ENCODE data around the gene MAML2.

MAML2 gene

DNA sequence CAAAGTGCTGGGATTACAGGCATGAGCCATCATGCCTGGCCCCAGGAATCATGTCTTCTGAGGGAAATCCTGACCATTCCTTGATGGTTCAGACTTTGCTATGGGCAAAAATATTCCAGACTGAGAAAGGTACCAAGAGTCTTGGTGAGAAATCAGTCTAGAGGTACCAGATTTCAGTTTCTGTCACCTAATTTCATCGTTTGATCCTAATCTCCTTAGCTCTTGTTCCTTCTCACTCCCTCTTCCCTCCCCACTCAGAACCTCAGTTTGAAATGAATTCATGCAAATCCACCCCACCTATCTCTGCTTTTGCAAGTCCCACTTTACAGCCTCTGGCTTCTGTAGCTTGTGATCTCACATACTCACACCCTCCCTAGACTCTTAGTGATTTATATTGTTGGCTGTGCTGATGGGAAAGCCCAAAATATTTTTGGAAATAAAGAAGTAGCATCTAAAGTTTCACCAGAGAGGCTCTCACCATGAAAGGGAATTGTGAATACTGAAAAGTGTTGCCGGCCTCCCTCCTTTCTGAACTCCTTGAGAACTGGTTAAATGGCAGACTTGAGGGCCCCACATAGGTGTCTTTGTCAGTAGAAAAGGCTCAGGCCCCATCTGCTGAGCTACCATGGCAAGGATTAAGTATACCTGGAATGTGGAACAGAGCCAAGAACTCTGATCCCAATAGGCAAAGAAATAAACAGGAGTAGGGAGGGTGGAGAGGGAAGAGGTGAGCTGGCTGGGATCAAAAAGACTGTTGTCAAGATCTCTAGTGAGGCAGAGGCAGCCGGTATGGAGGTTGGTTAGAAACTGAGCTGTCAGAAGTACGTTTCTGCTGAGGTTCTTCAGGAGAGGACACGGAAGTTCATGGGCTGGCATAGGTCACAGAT lies 228.6 kb downstream of the MAML2 start:
- DNase-seq = no peak

DNA sequence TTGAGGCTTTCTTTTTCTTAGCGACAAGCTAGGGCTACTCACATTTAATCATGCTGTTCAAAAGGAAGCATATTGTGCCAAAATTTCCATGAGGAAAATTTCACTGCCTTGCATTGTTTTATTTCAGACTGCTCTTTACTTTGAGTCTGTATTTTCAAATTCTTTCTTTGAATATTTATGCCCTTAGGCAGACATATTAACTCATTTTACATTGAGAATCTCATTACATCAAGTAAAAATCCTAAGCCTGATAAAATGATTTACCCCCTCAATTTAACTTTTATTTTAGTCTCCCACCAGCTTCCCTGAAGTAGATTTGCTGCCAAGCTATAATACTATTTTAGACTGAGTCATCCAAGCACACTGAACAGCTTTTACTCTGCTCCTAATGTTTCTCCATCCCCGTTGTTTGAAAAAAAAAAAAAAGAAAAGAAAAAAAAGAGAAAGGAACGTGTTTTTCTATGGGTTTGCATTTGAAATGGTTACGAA lies 229.8 kb downstream of the MAML2 start:
- DNase-seq = no peak

DNA sequence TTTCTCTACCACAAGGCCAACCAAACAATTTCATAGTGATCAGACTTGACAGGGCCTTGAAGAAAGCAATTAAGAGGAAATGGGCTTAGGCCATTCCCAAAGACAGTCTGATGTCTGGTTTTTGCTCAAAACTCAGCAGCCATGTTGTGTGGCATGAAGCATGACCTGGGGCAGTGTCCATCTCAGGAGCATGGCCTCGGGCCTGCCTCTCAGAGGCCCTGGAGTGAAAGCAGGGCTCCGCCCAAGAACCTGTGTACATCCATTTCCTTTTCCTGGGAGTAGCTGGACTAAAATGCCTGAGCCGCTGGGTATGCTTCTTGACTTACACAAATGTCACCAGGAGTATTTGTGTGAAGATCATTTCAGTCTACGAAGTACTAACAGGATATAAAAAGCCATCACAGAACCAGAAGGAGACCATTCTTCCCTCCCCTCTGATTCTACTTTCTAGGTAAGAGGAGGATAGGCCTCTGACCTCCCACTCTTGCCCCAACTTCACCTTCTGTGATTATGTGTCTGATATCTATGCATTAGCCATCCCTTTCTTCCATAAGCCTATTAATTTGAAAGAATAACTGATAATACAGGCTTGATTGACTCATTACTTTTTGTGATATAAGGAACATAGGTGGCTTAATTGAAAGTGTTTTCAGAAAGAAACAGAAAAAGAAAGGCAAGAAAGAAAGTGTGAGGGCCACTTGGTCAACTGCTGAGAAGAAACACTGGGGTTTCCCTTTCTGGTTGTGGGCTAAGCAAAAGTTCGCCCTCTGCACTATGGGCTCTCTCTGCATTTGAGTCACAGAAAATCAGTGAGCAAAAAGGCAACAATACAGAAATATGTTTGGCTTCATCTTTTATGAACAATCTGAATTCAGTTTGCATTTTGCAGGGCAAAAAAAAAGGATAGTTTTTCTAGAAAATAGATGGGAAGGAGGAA lies 230.5 kb downstream of the MAML2 start:
- DNase-seq = no peak

DNA sequence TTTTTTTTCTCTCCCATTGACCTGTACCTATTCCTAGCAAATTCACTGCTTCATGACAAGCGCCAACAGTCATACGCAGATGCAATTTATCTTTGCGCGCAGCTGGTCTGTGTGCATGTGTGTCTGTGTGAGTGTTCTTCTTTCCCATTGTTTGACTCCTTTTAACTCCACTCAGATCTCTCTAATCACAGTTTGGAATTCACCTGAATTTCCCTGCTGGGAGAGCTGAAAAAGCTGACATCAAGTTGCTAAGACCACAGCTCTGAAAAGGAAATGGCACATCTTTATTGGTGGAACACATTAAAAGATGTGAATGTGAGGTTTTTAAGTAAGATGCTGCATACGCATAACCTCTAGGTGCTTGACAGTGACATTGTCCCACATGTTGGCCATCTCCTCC lies 231.7 kb downstream of the MAML2 start:
- no peak for DNase-seq

DNA sequence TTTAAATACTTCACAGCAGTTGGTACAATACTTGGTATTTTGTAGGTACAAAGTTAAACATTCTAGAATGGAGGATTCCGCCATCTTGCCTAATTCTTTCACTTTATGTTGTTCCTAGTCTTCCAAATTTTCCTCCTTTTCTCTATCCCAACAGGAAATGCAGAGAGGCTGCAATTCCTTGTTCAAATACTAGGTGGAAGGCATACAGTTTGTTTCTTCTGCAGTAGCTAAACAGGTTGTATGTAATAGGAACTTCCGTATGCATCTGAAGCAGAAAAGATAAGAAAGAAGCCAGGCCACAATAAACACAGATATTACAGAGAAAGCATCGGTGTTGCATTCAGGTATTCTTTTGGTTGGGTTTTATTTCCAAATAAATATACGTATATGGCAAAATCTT lies 232.7 kb downstream of the MAML2 start:
- DNase-seq = no peak

DNA sequence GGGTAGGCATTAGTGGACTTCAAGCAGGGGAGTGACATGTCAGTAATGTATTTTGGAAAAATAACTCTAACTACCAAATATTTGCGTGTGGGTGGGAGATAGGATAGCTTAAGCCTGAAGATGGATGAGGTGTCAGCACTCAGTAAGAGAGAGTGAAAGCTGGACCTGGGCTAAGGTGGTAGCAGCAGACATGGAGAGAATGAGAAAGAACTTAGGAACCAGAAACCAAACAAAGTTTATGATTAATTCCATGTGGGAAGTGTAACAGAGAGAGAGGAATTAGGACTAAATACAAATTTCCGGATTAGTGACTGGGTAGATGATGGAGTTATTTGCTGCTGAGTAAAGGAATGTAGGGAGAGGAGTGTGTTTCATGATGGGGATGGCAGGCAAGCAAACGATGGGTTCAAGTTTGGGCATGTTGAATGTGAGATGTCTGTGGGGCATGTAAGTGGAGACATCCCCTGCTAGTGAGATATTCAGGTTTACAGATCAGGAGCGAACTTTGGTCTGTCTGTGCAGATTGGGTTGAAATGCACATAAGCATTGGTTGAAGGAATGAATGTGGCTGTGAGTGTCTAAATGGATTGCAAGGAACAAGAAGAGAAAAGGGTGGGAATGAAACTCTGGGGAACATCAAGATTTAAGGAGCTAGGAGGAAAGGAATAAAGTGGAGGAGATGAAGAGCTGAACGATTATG lies 233.5 kb downstream of the MAML2 start:
- DNase-seq = no peak

DNA sequence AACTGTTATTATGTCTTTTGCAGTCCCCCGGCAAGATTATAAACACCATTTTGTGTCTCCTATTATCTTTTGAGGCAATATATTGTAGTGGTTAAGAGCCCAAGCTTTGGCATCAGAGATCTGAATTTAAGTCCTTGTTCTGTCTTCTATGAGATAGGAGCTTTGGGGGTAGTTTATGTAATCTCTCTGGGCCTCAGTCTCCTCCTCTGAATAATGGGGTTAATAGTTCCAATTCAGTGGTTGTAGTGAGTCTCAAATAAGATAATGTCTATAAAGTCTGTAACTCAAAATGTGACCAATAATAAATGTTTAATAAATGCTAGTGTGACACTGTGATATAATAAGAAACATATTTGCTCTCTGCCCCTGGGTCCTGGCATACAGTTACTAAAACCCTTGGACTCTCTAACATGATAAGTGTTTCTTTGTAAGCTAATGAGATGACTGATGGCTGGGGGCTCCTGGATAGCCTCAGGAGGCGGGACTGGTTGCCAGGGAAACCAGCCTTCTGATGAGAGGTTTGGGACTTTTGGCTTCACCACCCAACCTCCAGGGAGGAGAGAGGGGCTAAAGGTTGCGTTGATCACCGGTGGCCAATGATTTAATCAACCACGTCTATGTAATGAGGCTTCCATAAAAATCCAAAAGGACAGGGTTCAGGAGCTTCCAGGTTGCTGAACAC lies 235.7 kb downstream of the MAML2 start:
- DNase-seq = no peak

DNA sequence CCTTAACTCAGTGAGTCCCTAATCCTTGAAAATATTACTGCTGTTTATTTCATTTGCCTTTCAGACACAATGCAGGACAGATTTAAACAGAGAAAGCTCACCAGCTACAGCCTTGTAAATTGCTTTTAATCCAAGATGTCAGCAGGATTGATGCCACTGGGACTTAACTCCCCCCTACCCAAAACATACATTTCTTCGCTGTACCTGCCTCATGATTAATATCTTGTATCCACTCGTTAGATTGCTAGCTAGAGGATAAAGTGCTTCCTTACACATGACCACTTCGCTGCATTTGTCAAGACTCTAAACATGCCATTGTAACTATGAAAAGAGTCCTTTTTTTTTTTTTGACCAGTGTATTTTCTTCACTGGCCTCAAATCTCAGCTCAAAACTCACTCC lies 236.3 kb downstream of the MAML2 start:
- no peak for DNase-seq

DNA sequence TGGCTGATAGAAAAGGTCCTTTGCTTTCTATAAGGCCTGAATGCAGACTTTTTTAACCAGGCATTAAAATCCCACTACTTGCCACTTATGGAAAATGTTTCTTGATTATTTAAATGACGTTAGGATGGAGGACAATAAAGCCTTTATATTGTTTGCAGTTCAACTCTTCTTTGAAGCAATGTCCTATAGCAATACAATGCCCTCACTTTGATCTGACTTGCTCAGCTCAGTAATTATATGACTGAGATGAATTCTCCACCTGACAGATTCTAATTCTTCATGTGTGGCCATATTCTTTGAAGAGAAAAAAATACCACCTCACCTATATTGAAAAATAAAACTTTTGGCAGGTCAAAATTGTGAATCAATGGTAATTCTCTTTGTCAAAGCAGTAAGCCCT lies 237.1 kb downstream of the MAML2 start:
- DNase-seq = no peak

DNA sequence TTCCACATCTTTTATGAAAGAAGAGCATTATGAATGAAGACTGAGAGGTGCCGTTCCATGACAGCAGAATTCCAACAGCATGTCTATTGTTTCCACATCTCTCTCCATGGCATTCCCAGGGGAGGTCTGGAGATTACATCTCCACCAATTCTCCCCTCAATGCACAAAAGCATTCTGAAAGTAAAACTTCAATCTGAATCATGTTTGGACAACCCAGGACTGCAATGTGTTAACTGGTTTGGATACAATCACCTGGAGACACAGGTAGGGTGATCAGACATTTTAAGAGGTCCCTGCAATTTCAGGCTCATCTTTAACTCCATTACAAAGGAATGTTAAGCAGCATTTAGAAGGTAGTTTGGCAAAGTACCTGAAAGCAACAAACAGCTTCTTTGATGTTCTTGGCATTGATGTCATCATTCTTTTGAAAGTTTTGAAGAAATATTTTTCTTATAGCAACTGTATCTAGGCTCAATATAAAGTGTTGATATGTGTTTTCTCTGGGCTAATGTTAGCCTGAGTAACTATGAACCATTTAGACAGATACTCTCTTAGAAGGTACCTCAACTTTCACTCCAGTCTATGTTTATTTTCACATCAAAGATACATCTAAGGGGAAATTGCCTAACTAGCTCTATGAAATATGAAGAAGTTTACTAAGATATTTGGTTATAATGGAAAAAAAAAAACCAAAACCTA lies 237.6 kb downstream of the MAML2 start:
- no peak for DNase-seq

DNA sequence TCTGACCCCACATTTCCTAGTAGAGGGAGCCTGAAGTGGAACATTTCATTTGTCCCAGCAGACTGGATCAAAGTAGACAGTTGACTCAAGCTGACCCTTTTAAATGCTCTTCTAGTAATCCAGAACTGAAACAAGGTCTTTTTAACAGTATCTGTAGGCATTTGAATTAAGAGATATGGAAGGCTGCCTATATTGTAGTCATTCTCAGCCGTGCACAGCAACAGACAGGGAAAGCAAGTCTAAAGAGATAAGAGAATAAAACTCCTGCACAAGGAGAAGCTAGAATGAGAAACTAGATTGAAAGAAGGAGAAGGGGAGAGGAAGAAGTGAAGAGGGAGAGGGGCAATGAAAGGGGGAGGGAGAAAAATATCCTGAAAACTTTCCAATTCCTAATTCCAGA lies 238.5 kb downstream of the MAML2 start:
- DNase-seq = no peak

DNA sequence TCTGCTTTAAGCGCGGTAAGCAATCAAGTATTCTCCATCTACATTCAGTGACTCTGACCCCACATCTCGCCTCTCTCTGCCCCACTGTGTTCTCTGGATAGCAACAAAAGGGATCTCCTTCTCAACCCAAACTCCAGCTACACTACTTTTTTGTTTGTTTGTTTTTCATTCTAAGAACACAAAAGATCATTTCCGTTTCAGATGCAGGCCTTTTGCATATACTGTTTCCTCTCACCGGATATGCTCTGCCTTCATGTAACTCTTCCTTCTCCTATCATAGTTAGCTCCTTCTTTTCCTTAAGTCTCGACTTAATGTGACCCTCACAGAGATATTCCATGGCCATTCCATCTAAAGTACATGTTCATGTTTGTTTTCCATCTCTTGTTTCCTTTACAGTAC lies 239.3 kb downstream of the MAML2 start:
- no peak for DNase-seq

DNA sequence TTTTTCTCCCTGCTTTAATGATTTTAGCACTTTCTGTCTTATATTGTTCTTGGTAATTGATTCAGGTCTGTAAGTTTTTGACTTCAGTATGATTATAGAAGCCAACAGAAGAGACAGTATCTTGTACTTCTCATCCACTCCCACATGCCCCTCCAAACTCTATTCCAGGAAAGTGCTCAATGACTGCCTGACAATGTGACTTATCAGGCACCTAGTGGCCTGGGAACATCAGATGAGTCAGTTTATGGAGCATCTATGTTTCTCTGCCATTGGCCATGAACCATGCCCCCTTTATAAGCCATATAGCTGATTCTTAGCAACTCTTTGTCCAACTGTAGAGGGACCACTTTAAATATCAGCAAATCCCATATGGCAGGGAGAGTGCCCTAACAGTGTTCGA lies 239.9 kb downstream of the MAML2 start:
- DNase-seq = no peak

DNA sequence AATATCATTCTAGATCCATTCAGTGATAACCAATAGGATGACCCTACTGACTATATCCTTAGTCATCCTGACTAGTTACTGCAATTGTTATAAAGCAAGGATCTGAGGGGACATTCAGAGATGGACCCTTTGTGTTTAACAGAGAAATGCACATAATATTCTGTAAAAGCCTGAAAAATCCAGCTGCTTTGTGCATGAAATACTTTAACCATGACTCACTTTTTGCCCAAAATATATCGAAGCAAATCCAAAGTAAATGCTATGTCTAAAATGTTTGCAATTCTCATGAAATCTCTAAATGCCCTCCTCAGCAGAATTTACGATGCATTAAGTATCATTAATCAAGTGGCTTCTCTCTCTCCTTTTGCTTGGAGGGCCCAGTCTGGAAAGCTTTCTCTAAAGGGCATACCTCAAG lies 240.3 kb downstream of the MAML2 start:
- DNase-seq = no peak

DNA sequence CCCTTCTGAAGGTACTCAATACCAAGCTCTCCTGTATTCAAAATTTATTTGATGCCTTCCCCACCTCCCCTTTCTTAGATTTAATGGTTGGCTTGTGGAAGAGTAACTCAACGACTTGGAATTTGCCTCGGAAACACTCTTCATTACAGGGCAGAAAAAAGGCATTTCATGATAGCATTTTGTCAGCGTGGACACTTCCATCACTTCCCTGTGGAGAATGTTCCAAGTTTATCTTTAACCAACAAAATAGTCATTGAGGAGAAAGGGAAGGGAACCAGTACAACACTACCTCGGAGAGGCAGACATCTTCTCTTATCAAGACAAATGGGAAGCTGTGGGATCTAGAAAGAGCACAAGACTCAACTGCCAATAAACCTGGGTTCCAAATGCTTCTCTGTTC lies 241.8 kb downstream of the MAML2 start:
- DNase-seq = no peak

DNA sequence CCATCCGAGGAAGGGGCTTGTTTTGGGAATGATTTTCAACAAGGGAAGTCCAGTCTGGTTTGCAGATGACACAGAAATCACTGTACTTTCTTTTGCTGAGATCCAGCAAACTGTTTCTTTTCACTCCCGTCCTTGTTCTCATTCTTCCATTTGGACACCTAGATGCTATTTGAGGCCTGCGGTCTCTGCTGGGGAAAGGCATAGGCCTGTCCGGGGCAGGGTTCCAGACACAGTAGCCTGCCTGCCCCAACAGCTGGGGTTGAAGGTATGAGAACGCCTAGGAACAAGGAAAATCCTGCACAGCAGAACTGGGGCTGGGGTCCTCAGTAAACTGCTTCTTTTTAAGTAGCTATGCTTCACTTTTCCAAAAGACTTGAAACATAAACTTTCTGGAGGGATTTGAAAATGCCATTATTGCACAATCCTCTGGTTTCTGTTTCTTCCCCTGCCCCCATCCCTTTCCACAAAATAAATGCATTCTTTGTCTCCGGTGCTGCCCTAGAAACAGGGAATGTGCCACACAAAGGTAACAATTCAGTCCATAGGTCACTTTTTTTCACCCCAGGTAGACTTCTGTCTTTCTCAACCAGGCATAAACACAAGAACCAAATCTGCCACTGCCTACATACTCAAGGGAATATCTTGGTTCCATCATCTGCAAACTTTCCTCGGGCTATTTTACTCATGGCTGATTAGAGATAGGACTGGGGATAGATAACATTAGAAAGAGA lies 244.3 kb downstream of the MAML2 start:
- DNase-seq = no peak

DNA sequence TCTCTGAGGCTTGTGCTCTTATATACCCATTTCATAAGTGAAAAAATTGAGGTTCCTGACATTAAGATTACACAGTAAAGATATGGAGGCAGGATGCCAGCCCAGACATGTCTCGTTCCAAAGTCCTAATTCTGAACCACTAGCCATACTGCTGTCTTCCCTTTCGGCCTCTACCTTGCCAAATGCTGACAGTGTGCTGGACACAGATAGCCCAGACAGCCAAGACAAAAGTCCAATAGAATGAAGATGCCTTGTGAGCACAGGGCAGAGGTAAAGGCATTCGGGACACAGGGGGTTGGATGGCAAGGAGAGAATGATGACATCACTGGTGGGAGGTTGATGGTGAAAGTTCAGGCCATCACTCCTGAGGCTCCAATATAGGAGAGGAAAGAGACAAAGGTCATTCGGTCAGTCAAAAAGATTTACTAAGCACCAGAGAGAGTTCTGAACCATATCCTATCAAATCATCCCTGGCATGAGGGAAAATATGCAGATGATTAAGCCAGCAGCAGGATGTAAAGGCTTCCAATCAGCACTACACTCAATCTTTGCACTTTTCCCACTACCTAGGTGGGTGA lies 245.1 kb downstream of the MAML2 start:
- no peak for DNase-seq

DNA sequence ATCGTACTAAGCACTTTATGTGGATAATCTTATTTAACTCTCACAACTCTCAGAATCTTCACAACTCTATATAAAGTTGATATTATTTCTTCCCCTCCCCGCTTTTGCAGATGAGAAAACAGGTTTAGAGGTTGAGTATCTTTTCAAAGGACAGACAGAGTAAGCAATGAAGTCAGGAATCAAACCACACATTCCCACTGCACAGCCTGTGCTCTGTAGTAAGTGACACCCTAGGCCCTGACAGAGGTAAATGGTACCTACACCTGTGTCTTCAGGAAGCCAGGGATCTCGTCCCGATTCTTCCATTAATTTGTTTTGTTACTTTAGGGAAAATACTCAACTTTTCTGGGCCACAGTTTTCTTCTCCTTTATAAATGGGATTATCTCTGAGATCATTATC lies 246.6 kb downstream of the MAML2 start:
- DNase-seq = no peak

DNA sequence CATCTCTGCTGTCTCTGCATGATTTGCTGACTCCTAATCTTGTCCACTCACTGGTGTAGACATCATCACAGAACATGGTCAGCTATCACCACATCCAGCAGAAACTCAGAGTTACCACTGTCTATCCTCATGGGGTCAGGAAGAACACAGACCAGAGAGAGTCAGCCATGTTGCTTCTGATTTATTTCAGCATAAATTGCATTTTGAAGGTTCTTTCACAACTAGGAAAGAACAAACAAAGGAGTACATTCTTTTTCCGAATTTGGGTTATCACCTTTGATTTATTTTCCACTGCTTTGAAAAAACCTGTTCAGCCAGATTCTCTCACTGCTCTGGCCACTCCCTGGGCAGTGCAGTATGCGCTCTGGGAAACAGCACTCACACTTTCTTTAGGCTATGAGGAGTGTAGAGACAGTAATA lies 247.1 kb downstream of the MAML2 start:
- DNase-seq = no peak

DNA sequence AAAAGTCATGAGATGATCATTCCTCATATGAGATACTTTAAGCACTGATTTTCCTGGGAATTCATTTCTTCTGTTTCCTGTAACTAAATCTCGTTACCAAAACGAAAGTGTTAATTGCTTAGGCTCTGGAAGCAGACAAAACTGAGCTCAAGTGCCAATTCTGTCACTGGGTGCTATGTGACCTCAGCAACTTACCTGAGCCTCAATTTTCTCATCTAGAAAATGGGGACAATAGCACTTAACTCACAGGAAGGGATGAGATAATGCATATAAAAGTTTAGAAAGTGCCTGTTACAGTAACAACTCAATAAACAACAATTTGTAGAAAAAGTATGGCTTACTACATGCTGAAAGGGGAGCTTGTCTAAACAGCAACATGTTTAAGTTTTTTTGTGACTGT lies 248.8 kb downstream of the MAML2 start:
- no peak for DNase-seq

DNA sequence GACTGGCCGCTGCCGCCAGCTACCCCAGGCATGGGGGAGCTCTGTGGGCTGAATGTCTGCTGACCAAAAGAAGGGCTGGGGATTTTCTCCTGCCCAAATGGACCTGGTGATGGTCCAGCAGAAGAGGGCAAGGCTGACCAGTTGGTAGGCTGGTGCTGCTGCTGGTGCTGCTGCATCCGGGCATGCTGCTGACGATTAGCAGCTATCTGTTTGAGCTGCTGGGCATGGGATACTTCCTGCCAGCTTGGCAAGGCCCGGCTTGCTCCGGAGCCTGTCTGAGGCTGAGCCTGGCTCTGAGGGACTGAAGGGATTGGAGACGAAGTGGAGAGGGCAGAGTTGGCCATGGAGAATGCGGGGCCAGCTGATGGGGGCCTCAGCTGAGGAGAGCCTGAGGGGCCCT lies 250.5 kb downstream of the MAML2 start:
- no peak for DNase-seq

Measured in CD4-positive, alpha-beta T cell treated with Interleukin-6 for 4 hours (primary cell).